GM19395 (cell line): ENCODE data around the gene BAAT.

Source experiments
- ATAC-seq: cut with Tn5 transposase; IDR thresholded peaks from one replicate; pipeline ENCODE4 v1.9.1; 2021; ENCODE audit warnings: mild to moderate bottlenecking, moderate library complexity; ENCODE audit not compliant: unreplicated experiment

BAAT gene

GRCh38 chr9:101324245-101324804 lies 60.5 kb downstream of the BAAT start:
- no peak for ATAC-seq

GRCh38 chr9:101323129-101323528 lies 61.7 kb downstream of the BAAT start:
- ATAC-seq = no peak

- no peak for ATAC-seq
Observed at GRCh38 chr9:101317735-101318134, 67.1 kb downstream of the BAAT start.

GRCh38 chr9:101315112-101315450 lies 69.7 kb downstream of the BAAT start:
- ATAC-seq = no peak

GRCh38 chr9:101312661-101313060 lies 72.1 kb downstream of the BAAT start:
- no peak for ATAC-seq

GRCh38 chr9:101311758-101312420 lies 72.9 kb downstream of the BAAT start:
- ATAC-seq = peak; percentile 95

DNA sequence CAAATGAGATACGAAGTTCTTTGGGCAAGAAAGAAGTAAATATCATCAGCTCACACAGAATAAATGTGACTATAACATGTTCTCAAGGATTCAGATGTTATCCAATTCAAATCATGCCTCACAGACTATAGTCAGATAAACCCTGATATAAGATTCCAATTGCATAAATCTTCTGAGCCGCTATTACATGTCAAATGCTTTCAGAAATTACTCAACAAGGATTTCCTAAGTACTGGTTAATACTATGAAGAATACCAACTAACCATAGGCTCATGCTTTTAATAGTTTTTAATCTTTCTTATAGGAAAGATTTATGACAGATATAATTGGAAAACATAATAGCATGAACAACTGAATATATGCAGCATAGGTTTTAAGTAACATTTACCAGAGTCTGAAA lies 73.6 kb downstream of the BAAT start:
- ATAC-seq = no peak
